Subcutaneous abdominal adipose tissue (tissue), 5 donors: ENCODE results near the gene SHISA6.

Experiments
- H3K27ac ChIP-seq: one replicate; pipeline ENCODE4 v1.7.0; 2013; ENCODE audit warnings: low read depth, mild to moderate bottlenecking, inconsistent platforms, low read length, moderate library complexity
- H3K27me3 ChIP-seq, 5 donors: one replicate each; pipeline ENCODE4 v1.7.0; 2013; ENCODE audit warnings: low read length in 5 of 5, inconsistent platforms in 1 of 5; ENCODE audit not compliant: control insufficient read depth in 5 of 5, insufficient read depth in 4 of 5
- H3K36me3 ChIP-seq, 5 donors: one replicate each; pipeline ENCODE4 v1.7.0; 2013; ENCODE audit warnings: low read length in 5 of 5; ENCODE audit not compliant: control insufficient read depth in 5 of 5, insufficient read depth in 5 of 5
- H3K4me1 ChIP-seq, 5 donors: one replicate each; pipeline ENCODE4 v1.7.0; 2013; ENCODE audit warnings: low read length in 5 of 5, mild to moderate bottlenecking in 3 of 5, moderate library complexity in 1 of 5; ENCODE audit not compliant: control insufficient read depth in 5 of 5, insufficient read depth in 5 of 5
- H3K4me3 ChIP-seq, 5 donors: one replicate each; pipeline ENCODE4 v1.7.0; 2013; ENCODE audit warnings: low read length in 5 of 5, low read depth in 1 of 5
- H3K9ac ChIP-seq, 5 donors: one replicate each; pipeline ENCODE4 v1.7.0; 2013; ENCODE audit warnings: low read length in 5 of 5, mild to moderate bottlenecking in 4 of 5, moderate library complexity in 3 of 5
- H3K9me3 ChIP-seq, 5 donors: one replicate each; pipeline ENCODE4 v1.7.0; 2013; ENCODE audit warnings: low read length in 5 of 5; ENCODE audit not compliant: control insufficient read depth in 5 of 5
- donor health status: healthy.
- donor health status: healthy.
- donor health status: healthy.
- donor health status: healthy.
- donor health status: healthy.

SHISA6 gene

GRCh38 chr17:11564589-11565380, 323.8 kb downstream of the SHISA6 start:
- Histone ChIP-seq H3K36me3 (no peaks in the 10 kb centered on the region), H3K9ac (no peak overlapping the region), H3K9me3 (no peaks in the 10 kb centered on the region), H3K27ac (peak overlapping the region; percentile 6), H3K4me1 (peaks cover 0 to 25% (median 6%) of the 10 kb centered on the region in 5 donors), H3K27me3 (no peaks in the 10 kb centered on the region), H3K4me3 (no peak overlapping the region)

- no peaks in the 10 kb centered on the region for H3K9me3 ChIP-seq
- peaks cover 0 to 25% (median 6%) of the 10 kb centered on the region in 5 donors for H3K4me1 ChIP-seq
- no peak overlapping the region for H3K27ac ChIP-seq
These were observed 324.6 kb downstream of the SHISA6 start for GRCh38 chr17:11565591-11565990.

GRCh38 chr17:11578998-11579397, 338.0 kb downstream of the SHISA6 start:
- Histone ChIP-seq H3K27me3 (no peaks in the 10 kb centered on the region), H3K27ac (no peak overlapping the region), H3K9ac (no peak overlapping the region), H3K9me3 (no peaks in the 10 kb centered on the region), H3K36me3 (no peaks in the 10 kb centered on the region), H3K4me3 (no peak overlapping the region), H3K4me1 (peaks cover 0 to 30% (median 7%) of the 10 kb centered on the region in 5 donors)

More at GRCh38 chr17:11565591-11565990, 324.6 kb downstream of the SHISA6 start:
- H3K36me3 ChIP-seq: no peaks in the 10 kb centered on the region
- no peak overlapping the region for H3K4me3 ChIP-seq
- H3K9ac ChIP-seq: no peak overlapping the region
- no peaks in the 10 kb centered on the region for H3K27me3 ChIP-seq

- Histone ChIP-seq H3K27ac (no peak overlapping the region), H3K36me3 (no peaks in the 10 kb centered on the region), H3K27me3 (no peaks in the 10 kb centered on the region), H3K4me1 (peaks cover 0 to 21% (median 7%) of the 10 kb centered on the region in 5 donors), H3K9ac (no peak overlapping the region), H3K9me3 (no peaks in the 10 kb centered on the region), H3K4me3 (no peak overlapping the region)
These were observed 339.7 kb downstream of the SHISA6 start for GRCh38 chr17:11580677-11581076.

GRCh38 chr17:11582217-11582616, 341.2 kb downstream of the SHISA6 start:
- no peak overlapping the region for H3K27ac ChIP-seq
- no peaks in the 10 kb centered on the region for H3K27me3 ChIP-seq
- no peak overlapping the region for H3K9ac ChIP-seq
- no peaks in the 10 kb centered on the region for H3K36me3 ChIP-seq
- no peaks in the 10 kb centered on the region for H3K9me3 ChIP-seq
- no peak overlapping the region for H3K4me3 ChIP-seq
- peaks cover 0 to 18% (median 7%) of the 10 kb centered on the region in 5 donors for H3K4me1 ChIP-seq

- Histone ChIP-seq H3K9me3 (no peaks in the 10 kb centered on the region), H3K27me3 (no peaks in the 10 kb centered on the region), H3K27ac (no peak overlapping the region), H3K36me3 (no peaks in the 10 kb centered on the region), H3K4me1 (peaks cover 0 to 18% (median 7%) of the 10 kb centered on the region in 5 donors), H3K4me3 (no peak overlapping the region), H3K9ac (no peak overlapping the region)
These were observed 342.4 kb downstream of the SHISA6 start for GRCh38 chr17:11583306-11583992.

- H3K9ac ChIP-seq: no peak overlapping the region
- H3K36me3 ChIP-seq: no peaks in the 10 kb centered on the region
- no peaks in the 10 kb centered on the region for H3K27me3 ChIP-seq
- H3K27ac ChIP-seq: no peak overlapping the region
- no peak overlapping the region for H3K4me3 ChIP-seq
- peaks cover 0 to 3% (median 0%) of the 10 kb centered on the region in 5 donors for H3K9me3 ChIP-seq
- H3K4me1 ChIP-seq: no peaks in the 10 kb centered on the region
These were observed 348.7 kb downstream of the SHISA6 start for GRCh38 chr17:11589716-11590115.

- no peaks in the 10 kb centered on the region for H3K36me3 ChIP-seq
- H3K27ac ChIP-seq: peak within 1 kb of the TSS; percentile 63
- peaks cover 0 to 30% (median 23%) of the 10 kb centered on the region in 5 donors for H3K4me1 ChIP-seq
- peaks cover 0 to 4% (median 0%) of the 10 kb centered on the region in 5 donors for H3K9me3 ChIP-seq
- H3K4me3 ChIP-seq: peak within 1 kb of the TSS; percentile 49 to 83 (median 62)
- peak within 1 kb of the TSS in 2 of 5 donors; percentile 67 to 71 for H3K9ac ChIP-seq
- no peaks in the 10 kb centered on the region for H3K27me3 ChIP-seq
These were observed 357.5 kb downstream of the SHISA6 start, which contains the start of gene DNAH9 for GRCh38 chr17:11598274-11599221. TSS of gene DNAH9 (plus strand) at chr17:11598470. CDS start at chr17:11598499, 29 bp downstream.

- H3K4me3 ChIP-seq: no peak overlapping the region
- H3K36me3 ChIP-seq: no peaks in the 10 kb centered on the region
- H3K4me1 ChIP-seq: peaks cover 0 to 27% (median 19%) of the 10 kb centered on the region in 5 donors
- no peaks in the 10 kb centered on the region for H3K9me3 ChIP-seq
- H3K9ac ChIP-seq: no peak overlapping the region
- no peaks in the 10 kb centered on the region for H3K27me3 ChIP-seq
- no peak overlapping the region for H3K27ac ChIP-seq
These were observed 360.6 kb downstream of the SHISA6 start for GRCh38 chr17:11601661-11602060.
